Neural cell (in vitro differentiated cells): ENCODE data around the gene FAM229A. TPM values are rescaled to one million over a fixed set of nuclear protein-coding genes. Genes with fewer than 3 reads are reported as not detected.

Experiments
- H2AFZ ChIP-seq: fragments of 200-600, 300-800 bp; sonication (generic), shearing (Covaris generic); 2 replicates; pipeline ENCODE4 v1.6.0; 2014; ENCODE audit warnings: low read depth, mild to moderate bottlenecking, antibody characterized with exemption, low read length, moderate library complexity
- H3F3A ChIP-seq: fragments of 200-600 bp; shearing (Covaris generic); 2 replicates; pipeline ENCODE4 v1.6.1; 2016; ENCODE audit warnings: mild to moderate bottlenecking, moderate library complexity, mixed read lengths, antibody characterized with exemption, low read length; ENCODE audit not compliant: insufficient read depth, poor library complexity, severe bottlenecking
- H3K27ac ChIP-seq: fragments of 200-600, 300-800 bp; sonication (generic), shearing (Covaris generic); 2 replicates; pipeline ENCODE4 v1.5.1; 2014; ENCODE audit warnings: mild to moderate bottlenecking, low read length, moderate library complexity
- H3K27me3 ChIP-seq: fragments of 300-800, 200-600 bp; sonication (generic), shearing (Covaris generic); 2 replicates; pipeline ENCODE4 v1.6.0; 2014; ENCODE audit warnings: mild to moderate bottlenecking, low read depth, low read length, moderate library complexity; ENCODE audit not compliant: insufficient read depth
- H3K36me3 ChIP-seq: fragments of 300-800, 200-600 bp; sonication (generic), shearing (Covaris generic); 2 replicates; pipeline ENCODE4 v1.5.1; 2014; ENCODE audit warnings: mild to moderate bottlenecking, antibody characterized with exemption, low read length, moderate library complexity; ENCODE audit not compliant: insufficient read depth
- H3K4me2 ChIP-seq: fragments of 300-800, 200-600 bp; sonication (generic), shearing (Covaris generic); 2 replicates; pipeline ENCODE4 v1.6.0; 2014; ENCODE audit warnings: mild to moderate bottlenecking, low read length
- H3K4me3 ChIP-seq: fragments of 300-800, 200-600 bp; sonication (generic), shearing (Covaris generic); 2 replicates; pipeline ENCODE4 v1.5.1; 2014; ENCODE audit warnings: mild to moderate bottlenecking, low read length, moderate library complexity
- H3K79me2 ChIP-seq: fragments of 200-600 bp; shearing (Covaris generic); replicated peaks from 2 replicates; pipeline ENCODE4 v1.6.0; 2014; ENCODE audit warnings: mild to moderate bottlenecking, low read length, moderate library complexity; ENCODE audit not compliant: insufficient read depth
- H3K9ac ChIP-seq: fragments of 300-800, 200-600 bp; sonication (generic), shearing (Covaris generic); 2 replicates; pipeline ENCODE4 v1.6.1; 2016; ENCODE audit warnings: mild to moderate bottlenecking, low read length, mixed read lengths
- H3K9me2 ChIP-seq: fragments of 200-600 bp; shearing (Covaris generic); 2 replicates; pipeline ENCODE4 v1.6.1; 2016; ENCODE audit warnings: mild to moderate bottlenecking, low read length, mixed read lengths; ENCODE audit not compliant: insufficient read depth
- H3K9me3 ChIP-seq: fragments of 200-600, 300-800 bp; sonication (generic), shearing (Covaris generic); 2 replicates; pipeline ENCODE4 v1.6.1; 2016; ENCODE audit warnings: mild to moderate bottlenecking, mixed run types, low read length, moderate library complexity, mixed read lengths
- H4K20me1 ChIP-seq: fragments of 200-600 bp; shearing (Covaris generic); 2 replicates; pipeline ENCODE4 v1.6.1; 2016; ENCODE audit warnings: mild to moderate bottlenecking, mixed run types; ENCODE audit not compliant: insufficient read depth
- CTCF ChIP-seq: fragments of 450-650 bp; IDR thresholded peaks from 2 replicates; pipeline ENCODE4 v1.5.1; 2014; ENCODE audit warnings: antibody characterized with exemption, mild to moderate bottlenecking, moderate library complexity; ENCODE audit not compliant: poor library complexity, severe bottlenecking
- EP300 ChIP-seq: fragments of 450-650 bp; conservative IDR thresholded peaks from 2 replicates; pipeline ENCODE4 v1.6.1; 2014; ENCODE audit warnings: antibody characterized with exemption, mild to moderate bottlenecking, moderate library complexity; ENCODE audit not compliant: poor library complexity, severe bottlenecking
- EZH2 ChIP-seq: fragments of 200-600, 300-800 bp; shearing (Covaris generic), sonication (generic); IDR thresholded peaks from 2 replicates; pipeline ENCODE4 v1.6.1; 2014; ENCODE audit warnings: antibody characterized with exemption, low read length, borderline replicate concordance, mild to moderate bottlenecking; ENCODE audit not compliant: insufficient read depth, poor library complexity, severe bottlenecking
- MXI1 ChIP-seq: fragments of 450-650 bp; conservative IDR thresholded peaks from 2 replicates; pipeline ENCODE4 v1.6.1; 2014; ENCODE audit warnings: antibody characterized with exemption, mild to moderate bottlenecking; ENCODE audit not compliant: poor library complexity, severe bottlenecking
- POLR2AphosphoS5 ChIP-seq: IDR thresholded peaks from 2 replicates; pipeline ENCODE4 v1.6.1; 2012
- RAD21 ChIP-seq: fragments of 450-650 bp; conservative IDR thresholded peaks from 2 replicates; pipeline ENCODE4 v1.6.1; 2014; ENCODE audit warnings: antibody characterized with exemption, mild to moderate bottlenecking, moderate library complexity
- SMC3 ChIP-seq: fragments of 450-650 bp; conservative IDR thresholded peaks from 2 replicates; pipeline ENCODE4 v1.6.1; 2014; ENCODE audit warnings: antibody characterized with exemption, mild to moderate bottlenecking, moderate library complexity; ENCODE audit not compliant: poor library complexity
- TAF1 ChIP-seq: IDR thresholded peaks from 2 replicates; pipeline ENCODE4 v1.6.1; 2012; ENCODE audit warnings: low read depth
- polyA plus RNA-seq: library from polyadenylated mRNA; depleted of rRNA; stranded (reverse); fragments of >200 nt; gene quantifications from 2 replicates; pipeline ENCODE4 v1.2.3, GENCODE V29; 2014
- TF ChIP-seq, protein P1 (sequence below): IDR thresholded peaks from 2 replicates; pipeline ENCODE4 v1.6.1; 2012; ENCODE audit warnings: borderline replicate concordance

FAM229A gene
- polyA plus RNA-seq, 1 donor from 2014 or later = 6.1 TPM

DNA sequence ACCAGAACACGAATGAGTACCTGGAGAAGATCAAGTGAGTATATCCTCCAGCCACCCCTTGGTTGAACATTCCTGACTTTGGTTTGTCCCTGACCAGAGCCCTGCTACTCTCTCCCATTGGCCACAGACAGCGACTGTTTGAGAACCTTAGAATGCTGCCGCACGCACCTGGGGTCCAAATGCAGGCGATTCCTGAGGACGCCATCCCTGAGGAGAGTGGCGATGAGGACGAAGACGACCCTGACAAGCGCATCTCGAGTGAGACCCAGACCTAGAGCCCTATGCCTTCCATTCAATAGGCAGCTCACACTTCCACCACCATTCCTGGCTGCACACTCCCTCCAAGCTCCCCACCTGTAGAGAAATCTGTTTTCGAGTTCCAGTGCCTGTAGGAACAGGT lies 30.7 kb downstream of the FAM229A start:
- no peaks in the 10 kb centered on the region for H3F3A ChIP-seq
- H4K20me1 ChIP-seq = peaks cover 22% of the 10 kb centered on the region
- peaks cover 34% of the 10 kb centered on the region for H3K79me2 ChIP-seq
- H3K36me3 ChIP-seq = peaks cover 6% of the 10 kb centered on the region
- H3K9me3 ChIP-seq = no peaks in the 10 kb centered on the region
- no peaks in the 10 kb centered on the region for H3K9me2 ChIP-seq
- no peak overlapping the region for H3K4me3 ChIP-seq
- no peak overlapping the region for H3K9ac ChIP-seq
- no peak overlapping the region for H3K27ac ChIP-seq
- TF ChIP-seq TAF1 (no peak), EZH2 (no peak), MXI1 (no peak), EP300 (no peak), RAD21 (no peak), SMC3 (no peak), CTCF (no peak)
- TF ChIP-seq, protein P1, sequence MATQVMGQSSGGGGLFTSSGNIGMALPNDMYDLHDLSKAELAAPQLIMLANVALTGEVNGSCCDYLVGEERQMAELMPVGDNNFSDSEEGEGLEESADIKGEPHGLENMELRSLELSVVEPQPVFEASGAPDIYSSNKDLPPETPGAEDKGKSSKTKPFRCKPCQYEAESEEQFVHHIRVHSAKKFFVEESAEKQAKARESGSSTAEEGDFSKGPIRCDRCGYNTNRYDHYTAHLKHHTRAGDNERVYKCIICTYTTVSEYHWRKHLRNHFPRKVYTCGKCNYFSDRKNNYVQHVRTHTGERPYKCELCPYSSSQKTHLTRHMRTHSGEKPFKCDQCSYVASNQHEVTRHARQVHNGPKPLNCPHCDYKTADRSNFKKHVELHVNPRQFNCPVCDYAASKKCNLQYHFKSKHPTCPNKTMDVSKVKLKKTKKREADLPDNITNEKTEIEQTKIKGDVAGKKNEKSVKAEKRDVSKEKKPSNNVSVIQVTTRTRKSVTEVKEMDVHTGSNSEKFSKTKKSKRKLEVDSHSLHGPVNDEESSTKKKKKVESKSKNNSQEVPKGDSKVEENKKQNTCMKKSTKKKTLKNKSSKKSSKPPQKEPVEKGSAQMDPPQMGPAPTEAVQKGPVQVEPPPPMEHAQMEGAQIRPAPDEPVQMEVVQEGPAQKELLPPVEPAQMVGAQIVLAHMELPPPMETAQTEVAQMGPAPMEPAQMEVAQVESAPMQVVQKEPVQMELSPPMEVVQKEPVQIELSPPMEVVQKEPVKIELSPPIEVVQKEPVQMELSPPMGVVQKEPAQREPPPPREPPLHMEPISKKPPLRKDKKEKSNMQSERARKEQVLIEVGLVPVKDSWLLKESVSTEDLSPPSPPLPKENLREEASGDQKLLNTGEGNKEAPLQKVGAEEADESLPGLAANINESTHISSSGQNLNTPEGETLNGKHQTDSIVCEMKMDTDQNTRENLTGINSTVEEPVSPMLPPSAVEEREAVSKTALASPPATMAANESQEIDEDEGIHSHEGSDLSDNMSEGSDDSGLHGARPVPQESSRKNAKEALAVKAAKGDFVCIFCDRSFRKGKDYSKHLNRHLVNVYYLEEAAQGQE = no peak
- no peaks in the 10 kb centered on the region for H3K27me3 ChIP-seq
- H3K4me2 ChIP-seq = no peak overlapping the region
- H2AFZ ChIP-seq = no peak overlapping the region

GRCh38 chr1:32330558-32331151 lies 31.6 kb downstream of the FAM229A start:
- no peaks in the 10 kb centered on the region for H3K27me3 ChIP-seq
- no peak overlapping the region for H3K27ac ChIP-seq
- no peaks in the 10 kb centered on the region for H3K9me2 ChIP-seq
- peaks cover 29% of the 10 kb centered on the region for H3K79me2 ChIP-seq
- no peak overlapping the region for H2AFZ ChIP-seq
- H3F3A ChIP-seq = no peaks in the 10 kb centered on the region
- H4K20me1 ChIP-seq = peaks cover 22% of the 10 kb centered on the region
- no peak overlapping the region for H3K4me3 ChIP-seq
- H3K9me3 ChIP-seq = no peaks in the 10 kb centered on the region
- H3K4me2 ChIP-seq = no peak overlapping the region
- no peak overlapping the region for H3K9ac ChIP-seq
- TF ChIP-seq EP300 (no peak), RAD21 (no peak), SMC3 (no peak), CTCF (no peak), EZH2 (no peak), POLR2AphosphoS5 (no peak), TAF1 (no peak), MXI1 (no peak)
- TF ChIP-seq, protein P1 = no peak
- peaks cover 6% of the 10 kb centered on the region for H3K36me3 ChIP-seq
